ENCODE measurements around the gene SLC24A4.

The SLC24A4 gene

GRCh38 chr14:92458136-92459029, 135.4 kb downstream of the SLC24A4 start:
- no peak for DNase-seq (ENCODE audit: low spot score)

- DNase-seq (ENCODE audit: low spot score), result no peak
These were observed 136.3 kb downstream of the SLC24A4 start for GRCh38 chr14:92459030-92459949.

GRCh38 chr14:92459950-92460421, 137.0 kb downstream of the SLC24A4 start:
- no peak for DNase-seq (ENCODE audit: low spot score)

GRCh38 chr14:92460541-92460915, 137.6 kb downstream of the SLC24A4 start:
- no peak for DNase-seq (ENCODE audit: low spot score)

- no peak for DNase-seq (ENCODE audit: low spot score)
These were observed 138.1 kb downstream of the SLC24A4 start for GRCh38 chr14:92460916-92461579.

- no peak for DNase-seq (ENCODE audit: low spot score)
These were observed 138.9 kb downstream of the SLC24A4 start for GRCh38 chr14:92461891-92462290.

GRCh38 chr14:92462568-92462967, 139.6 kb downstream of the SLC24A4 start:
- DNase-seq (ENCODE audit: low spot score), result no peak

GRCh38 chr14:92463141-92463540, 140.2 kb downstream of the SLC24A4 start:
- no peak for DNase-seq (ENCODE audit: low spot score)

GRCh38 chr14:92464156-92464555, 141.2 kb downstream of the SLC24A4 start:
- no peak for DNase-seq (ENCODE audit: low spot score)

GRCh38 chr14:92464716-92465115, 141.8 kb downstream of the SLC24A4 start:
- DNase-seq (ENCODE audit: low spot score), result no peak

- DNase-seq (ENCODE audit: low spot score), result no peak
These were observed 142.5 kb downstream of the SLC24A4 start for GRCh38 chr14:92465353-92466055.

- DNase-seq (ENCODE audit: low spot score), result no peak
These were observed 143.1 kb downstream of the SLC24A4 start for GRCh38 chr14:92466059-92466458.

- no peak for DNase-seq (ENCODE audit: low spot score)
These were observed 146.6 kb downstream of the SLC24A4 start for GRCh38 chr14:92469515-92469914.

GRCh38 chr14:92470215-92470614, 147.2 kb downstream of the SLC24A4 start:
- DNase-seq (ENCODE audit: low spot score), result no peak

GRCh38 chr14:92470811-92471210, 147.8 kb downstream of the SLC24A4 start:
- no peak for DNase-seq (ENCODE audit: low spot score)

- DNase-seq (ENCODE audit: low spot score), result no peak
These were observed 149.0 kb downstream of the SLC24A4 start for GRCh38 chr14:92471919-92472318.

- no peak for DNase-seq (ENCODE audit: low spot score)
These were observed 149.9 kb downstream of the SLC24A4 start for GRCh38 chr14:92472860-92473259.

- no peak for DNase-seq (ENCODE audit: low spot score)
These were observed 150.4 kb downstream of the SLC24A4 start for GRCh38 chr14:92473261-92473968.

- DNase-seq (ENCODE audit: low spot score), result no peak
These were observed 151.1 kb downstream of the SLC24A4 start for GRCh38 chr14:92473969-92474535.

GRCh38 chr14:92475037-92475436, 152.1 kb downstream of the SLC24A4 start:
- no peak for DNase-seq (ENCODE audit: low spot score)

All from CD4-positive, alpha-beta T cell treated with Interleukin-6 at 100 ng/mL for 8 hours (primary cell).